ENCODE data around the gene PSMB7.

The PSMB7 gene

DNA sequence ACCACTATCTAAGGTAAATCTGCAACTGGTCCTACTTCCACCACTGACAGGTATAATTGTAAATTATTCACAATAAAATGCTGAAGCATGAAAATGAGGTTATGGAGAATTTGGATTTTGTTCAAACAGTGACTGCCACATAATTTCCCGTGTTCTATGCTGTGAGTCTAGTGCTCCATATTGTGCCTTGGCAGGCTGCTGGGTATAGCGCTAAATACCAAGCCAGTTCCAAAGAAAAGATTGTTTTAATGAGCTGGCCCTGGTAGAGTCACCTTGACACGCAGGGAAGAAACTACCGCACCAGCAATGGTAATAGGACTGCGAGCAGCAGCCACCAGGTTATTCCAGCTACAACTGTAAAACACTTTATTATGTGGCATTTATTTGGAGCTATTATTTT lies 30.4 kb downstream of the PSMB7 start:
- no peak for DNase-seq (ENCODE audit: low read depth in 1 of 2, low spot score in 1 of 2)

DNA sequence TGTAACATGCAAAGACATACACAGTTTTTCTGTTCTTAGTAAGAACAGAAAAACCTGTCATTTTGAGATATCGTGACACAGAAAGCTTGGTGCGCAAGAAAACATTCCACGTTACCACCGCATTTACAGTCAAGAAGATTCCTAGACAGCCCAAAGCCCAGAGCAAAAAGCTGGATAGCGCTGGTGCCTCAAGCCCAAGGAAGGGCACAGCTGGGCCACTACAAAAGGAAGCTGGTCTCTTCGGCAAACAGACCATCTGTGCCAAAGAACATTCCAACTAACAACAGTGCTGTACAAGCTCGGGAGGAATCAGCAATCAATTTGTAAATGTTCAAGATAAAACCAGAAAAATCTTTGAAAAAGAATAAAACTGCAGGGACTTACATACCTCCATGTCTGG lies 31.0 kb downstream of the PSMB7 start:
- no peak for DNase-seq (ENCODE audit: low read depth in 1 of 2, low spot score in 1 of 2)

DNA sequence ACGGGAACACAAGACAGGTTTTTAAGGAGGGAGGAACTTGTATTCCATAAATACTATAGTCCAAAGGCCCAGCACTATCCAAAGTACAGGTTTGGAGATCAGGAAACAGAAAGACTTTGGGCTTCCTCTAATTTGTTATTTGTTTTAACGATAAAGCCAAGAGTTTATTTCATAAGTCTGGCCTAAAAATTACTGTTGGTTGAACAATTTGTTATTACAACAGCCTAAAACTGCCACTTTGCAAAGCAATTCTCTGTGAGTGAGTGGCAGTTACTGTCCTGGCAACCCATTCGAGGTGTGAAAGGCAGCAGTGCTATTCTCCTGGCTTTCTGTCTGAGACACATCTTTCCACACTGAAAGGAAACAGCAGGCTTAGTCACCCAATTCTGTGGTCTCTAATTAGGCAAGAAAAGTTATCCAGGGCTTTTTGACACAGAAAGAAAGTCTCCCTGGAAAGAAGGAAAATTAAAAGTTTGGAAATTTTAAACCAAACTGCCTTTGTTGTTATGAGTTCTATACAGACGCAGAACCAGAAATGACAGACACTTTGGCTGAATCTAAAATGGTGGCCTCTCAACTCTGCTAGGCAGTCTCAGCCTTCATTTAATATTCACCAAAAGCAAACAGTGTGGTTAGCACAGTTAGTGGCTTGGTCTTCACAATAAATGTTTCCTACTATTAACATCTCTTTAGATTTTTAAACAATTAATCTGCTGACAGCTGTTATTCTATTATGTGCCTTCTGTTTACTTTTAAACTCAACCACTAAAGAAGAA lies 33.9 kb downstream of the PSMB7 start:
- no peak for DNase-seq (ENCODE audit: low read depth in 1 of 2, low spot score in 1 of 2)

- no peak for DNase-seq (ENCODE audit: low read depth in 1 of 2, low spot score in 1 of 2)
Observed at GRCh38 chr9:124377551-124378406, 37.5 kb downstream of the PSMB7 start.

DNA sequence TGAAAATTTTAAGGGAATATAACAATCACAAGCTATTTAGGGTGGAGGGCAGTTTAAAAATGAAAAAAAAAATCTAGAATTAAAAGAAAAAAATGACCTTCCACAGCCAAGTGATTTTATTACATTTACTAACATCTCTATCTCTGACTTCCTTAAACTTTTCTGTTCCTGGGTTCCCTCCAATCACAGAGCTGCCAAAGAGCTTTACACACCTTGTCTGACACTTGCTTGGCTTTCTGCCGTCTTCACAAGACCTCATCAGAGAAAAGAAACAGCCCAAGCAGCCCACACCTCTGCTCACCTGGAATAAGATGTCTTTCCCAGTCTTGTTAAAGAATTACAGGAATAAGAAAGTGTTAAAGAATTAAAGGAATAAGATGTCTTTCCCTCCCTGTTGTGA lies 38.9 kb downstream of the PSMB7 start:
- no peak for DNase-seq (ENCODE audit: low read depth in 1 of 2, low spot score in 1 of 2)

DNA sequence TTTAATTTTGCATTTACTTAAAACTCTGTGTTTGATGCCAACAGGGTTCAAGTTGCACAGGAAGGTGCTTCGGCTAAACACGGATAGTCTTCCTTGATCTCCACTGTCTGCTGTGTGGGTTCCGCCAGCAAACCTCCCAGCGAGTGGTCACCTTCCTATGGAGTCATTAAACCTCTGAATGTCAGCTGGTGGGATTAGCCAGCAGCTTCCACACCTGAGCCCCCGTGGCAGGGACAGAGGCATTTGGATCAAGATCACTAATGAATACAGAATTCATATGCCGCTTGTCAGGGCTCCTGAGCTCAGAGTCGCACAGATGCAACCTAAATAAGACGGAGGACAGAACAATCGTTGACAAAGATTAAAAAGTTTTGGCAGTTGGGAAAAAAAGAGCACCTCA lies 39.5 kb downstream of the PSMB7 start:
- no peak for DNase-seq (ENCODE audit: low read depth in 1 of 2, low spot score in 1 of 2)

GRCh38 chr9:124373851-124374250 lies 41.4 kb downstream of the PSMB7 start:
- DNase-seq (ENCODE audit: low read depth in 1 of 2, low spot score in 1 of 2): no peak

- no peak for DNase-seq (ENCODE audit: low read depth in 1 of 2, low spot score in 1 of 2)
Observed at GRCh38 chr9:124373386-124373785, 41.9 kb downstream of the PSMB7 start.

DNA sequence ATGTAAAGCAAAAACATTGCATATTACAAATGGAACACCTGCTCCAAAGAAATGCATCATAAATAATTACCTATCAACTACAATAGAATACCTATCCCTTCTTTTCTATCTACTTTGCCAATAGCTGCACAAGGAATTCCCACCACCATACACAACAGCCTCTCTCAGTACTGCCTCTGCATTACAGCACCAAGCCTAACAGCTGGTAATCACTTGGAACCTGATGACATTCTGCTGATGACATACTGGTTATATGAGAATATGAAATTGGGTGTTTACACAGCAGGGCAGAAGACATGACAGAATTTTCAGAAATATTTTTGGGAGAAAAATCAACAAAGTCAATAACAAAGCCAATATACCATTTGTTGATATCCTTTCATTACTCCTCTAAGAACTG lies 43.2 kb downstream of the PSMB7 start:
- no peak for DNase-seq (ENCODE audit: low read depth in 1 of 2, low spot score in 1 of 2)

- no peak for DNase-seq (ENCODE audit: low read depth in 1 of 2, low spot score in 1 of 2)
Observed at GRCh38 chr9:124370896-124371582, 44.2 kb downstream of the PSMB7 start.

GRCh38 chr9:124369231-124369797 lies 45.9 kb downstream of the PSMB7 start:
- no peak for DNase-seq (ENCODE audit: low read depth in 1 of 2, low spot score in 1 of 2)

DNA sequence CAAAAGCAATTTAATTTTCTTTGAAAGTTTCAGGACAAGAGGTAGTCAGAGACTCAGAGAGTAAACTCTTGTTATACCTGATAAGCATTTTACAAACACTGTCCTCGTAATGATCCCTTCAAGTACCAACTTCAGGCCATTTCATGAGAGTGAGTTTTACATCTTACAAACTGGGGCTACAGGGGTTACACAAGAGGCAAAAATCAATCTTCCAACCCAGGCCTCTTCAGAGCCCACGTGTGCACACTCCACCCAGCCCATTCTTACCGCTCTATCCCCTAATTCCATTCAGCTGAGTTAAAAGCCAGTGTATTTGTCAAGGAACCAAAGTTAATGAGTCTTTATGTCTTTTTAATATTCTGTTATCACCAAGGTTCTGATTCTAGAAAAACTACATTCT lies 46.5 kb downstream of the PSMB7 start:
- no peak for DNase-seq (ENCODE audit: low read depth in 1 of 2, low spot score in 1 of 2)

DNA sequence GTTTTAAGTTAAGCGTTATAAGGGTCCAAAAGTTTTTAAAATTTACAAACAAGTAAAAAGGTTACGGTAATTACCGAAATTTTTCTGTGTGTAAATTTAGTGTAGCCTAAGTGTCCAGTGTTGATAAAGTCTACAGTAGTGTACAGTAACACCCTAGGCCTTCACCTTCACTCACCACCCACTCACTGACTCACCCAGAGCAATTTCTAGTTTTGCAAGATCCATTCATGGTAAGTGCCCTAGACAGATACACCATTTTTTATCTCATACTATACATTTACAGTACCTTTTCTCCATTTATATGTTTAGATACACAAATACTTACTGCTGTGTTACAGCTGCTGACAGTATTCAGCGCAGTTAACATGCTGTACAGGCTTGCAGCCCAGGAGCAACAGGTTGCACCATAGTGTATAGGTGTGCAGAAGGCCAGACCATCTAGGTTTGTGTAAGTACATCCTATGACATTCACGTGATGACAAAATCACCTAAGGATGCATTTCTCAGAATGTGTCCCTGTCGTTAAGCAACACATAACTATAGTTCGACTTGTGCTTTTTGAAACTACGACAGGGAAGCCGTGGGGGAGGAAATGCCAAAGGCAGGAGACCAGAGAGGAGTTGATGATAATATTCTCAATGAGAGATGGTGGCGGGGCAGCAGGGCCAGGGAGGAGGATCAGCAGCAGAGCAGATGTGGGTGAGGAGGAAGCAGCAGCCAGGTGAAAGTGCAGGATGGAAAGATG lies 48.6 kb downstream of the PSMB7 start:
- DNase-seq (ENCODE audit: low read depth in 1 of 2, low spot score in 1 of 2): no peak

- no peak for DNase-seq (ENCODE audit: low read depth in 1 of 2, low spot score in 1 of 2)
Observed at GRCh38 chr9:124365036-124365435, 50.2 kb downstream of the PSMB7 start.

- DNase-seq (ENCODE audit: low read depth in 1 of 2, low spot score in 1 of 2): no peak
Observed at GRCh38 chr9:124364141-124364540, 51.1 kb downstream of the PSMB7 start.

GRCh38 chr9:124363326-124364096 lies 51.7 kb downstream of the PSMB7 start:
- DNase-seq (ENCODE audit: low read depth in 1 of 2, low spot score in 1 of 2): no peak

DNA sequence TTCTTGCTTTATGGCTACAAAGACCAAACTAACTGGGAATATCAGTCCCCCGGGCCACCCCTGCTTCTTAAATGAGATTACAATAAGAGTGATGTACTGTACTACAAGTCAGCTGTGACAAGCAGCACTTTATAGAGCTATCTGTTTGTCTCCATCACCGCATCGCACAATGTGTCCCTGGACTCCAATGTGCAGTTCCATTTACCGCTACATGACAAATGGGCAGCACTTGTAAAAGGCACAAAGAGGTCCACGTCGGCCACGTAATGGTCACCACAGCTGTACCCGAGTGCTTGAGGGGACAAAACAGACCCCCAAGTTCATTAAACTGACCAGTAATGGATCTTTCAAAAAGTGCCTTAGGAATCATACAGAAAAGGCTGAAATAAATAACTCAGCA lies 54.1 kb downstream of the PSMB7 start:
- no peak for DNase-seq (ENCODE audit: low read depth in 1 of 2, low spot score in 1 of 2)

- no peak for DNase-seq (ENCODE audit: low read depth in 1 of 2, low spot score in 1 of 2)
Observed at GRCh38 chr9:124359855-124360678, 55.2 kb downstream of the PSMB7 start.

DNA sequence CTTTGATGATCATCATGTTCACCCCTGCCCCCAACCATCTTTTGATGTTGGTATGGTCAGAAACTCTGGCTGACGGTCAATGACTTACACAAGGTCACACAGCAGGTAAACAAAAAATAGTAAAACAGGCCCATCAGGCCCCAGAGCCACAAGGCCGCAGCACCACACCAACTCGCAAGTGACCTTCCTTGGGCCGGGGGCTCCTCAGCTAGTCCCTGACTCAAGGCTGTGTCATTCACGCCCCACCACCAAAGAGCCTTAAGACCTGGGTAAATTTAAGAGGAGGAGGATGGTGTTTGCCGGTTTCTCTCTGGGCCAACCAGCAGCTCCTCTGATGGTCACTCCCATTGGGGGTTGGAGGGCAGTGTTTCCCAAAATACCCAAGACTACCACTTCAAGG lies 55.8 kb downstream of the PSMB7 start:
- DNase-seq (ENCODE audit: low read depth in 1 of 2, low spot score in 1 of 2): no peak
